Activated T-cell treated with anti-CD3 and anti-CD28 coated beads, Interleukin-2, amount 50 U/mL, for 1 hour (primary cell): ENCODE results near the gene CRHR2.

Experiments
- DNase-seq: peaks from one replicate; pipeline ENCODE4 v3.0.0-alpha.2; 2020

The CRHR2 gene

DNA sequence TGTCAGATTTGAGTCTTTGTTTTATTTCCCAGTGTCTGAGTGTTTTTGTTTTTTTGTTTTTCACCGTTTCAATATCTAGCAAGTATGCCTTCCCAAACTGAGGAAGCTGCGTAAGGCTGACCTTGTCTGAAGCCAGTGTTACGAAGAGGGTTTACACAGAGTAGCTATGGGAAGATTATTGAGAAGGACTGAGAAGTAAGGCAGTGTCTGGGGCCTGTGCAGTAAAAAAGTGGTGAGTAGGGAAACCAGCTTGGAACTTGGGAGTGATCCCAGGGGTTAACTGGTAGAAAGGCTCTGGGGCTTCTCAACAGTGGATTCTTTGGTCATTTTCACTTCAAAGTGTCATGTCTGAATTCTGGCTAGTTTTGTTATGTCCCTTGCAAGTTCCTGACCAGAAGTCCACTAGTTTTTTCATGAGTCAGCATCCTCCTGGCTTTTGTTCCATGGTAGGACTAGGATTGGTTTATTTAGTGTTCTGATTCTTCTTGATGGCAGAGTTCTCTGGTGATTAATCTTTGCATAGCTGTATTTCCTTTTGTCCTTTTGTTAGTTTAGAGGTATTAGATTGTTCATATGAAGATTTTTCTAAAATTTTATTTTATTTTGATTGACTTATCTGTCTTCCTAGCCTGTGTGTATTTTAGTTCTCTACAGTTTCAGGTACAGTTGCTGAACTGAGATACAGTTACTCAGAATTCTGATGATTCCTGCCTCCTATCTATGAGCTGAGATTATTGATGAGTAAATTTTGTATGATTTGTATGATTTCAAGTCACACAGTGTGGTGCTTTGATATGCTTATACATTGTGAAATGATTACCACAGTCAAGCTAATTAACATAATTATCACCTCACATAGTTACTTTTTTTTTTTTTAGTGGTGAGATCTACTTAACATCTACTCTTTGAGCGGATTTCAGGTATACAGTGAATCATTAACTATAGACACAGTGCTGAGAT, 68.6 kb downstream of the CRHR2 start:
- DNase-seq: no peak

DNA sequence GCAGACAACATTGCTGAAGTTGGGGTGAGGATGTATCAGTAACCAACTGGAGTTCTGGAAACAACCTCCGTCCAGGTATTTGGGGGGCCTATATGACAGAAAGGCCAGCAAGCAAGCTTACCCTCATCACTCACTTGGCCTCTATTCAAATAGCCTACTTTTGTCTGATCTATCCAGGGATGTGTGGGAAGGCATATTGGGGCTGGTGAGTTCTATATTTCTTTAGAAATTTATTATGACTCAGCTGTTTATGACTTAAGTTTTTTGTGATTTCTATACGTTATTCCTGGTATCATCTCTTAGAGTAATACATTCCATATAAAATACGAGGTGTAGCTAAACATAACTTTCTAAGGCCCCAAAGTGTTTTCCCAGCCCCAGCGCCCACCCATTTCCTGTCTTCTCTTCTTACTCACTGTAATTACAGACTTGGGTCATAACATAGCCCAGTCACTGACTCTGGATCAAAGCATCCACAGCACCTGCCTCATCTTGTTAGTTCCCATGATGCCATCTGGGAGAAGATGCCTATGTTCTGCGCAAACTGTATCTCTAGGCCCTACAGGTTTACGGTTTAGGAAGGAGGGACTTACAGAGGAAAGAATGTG, 69.5 kb downstream of the CRHR2 start:
- DNase-seq: no peak

DNA sequence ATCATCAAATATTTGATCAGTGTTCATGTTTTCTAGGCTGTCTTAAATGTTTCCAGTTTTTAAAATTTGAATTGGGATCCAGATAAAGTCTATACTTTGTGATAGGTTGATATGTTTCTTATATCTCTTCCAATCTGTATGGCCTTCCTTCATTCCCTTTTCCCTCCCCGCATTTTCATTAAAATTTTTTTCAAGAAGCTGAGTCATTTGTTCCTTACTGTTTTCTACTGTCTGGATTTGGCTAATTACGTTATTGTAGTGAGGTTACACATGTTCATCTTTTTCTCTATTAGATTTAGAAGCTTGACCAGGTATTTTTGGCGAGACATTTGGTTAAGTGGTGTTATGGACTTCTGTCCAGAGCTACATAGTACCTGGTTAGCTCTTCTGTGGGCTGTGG, 76.4 kb downstream of the CRHR2 start:
- no peak for DNase-seq

DNA sequence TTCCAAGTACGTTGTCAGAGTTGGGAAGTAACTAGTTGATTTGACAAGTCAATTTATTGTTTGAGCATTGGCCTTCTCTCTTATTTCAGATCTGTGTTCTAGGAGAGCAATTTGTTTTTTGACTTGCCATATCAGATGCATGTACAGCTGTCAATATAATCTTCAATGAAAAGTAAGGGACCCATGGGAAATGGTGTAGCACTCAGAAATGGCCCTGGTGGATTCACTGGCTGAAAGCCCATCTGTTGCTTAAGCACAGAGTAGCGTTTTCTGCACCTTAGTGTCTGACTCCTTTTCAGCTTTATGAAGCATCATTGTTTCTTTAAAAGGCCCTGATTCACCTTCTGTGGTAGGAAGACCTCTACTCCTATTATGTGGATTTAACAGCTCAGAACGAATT, 77.4 kb downstream of the CRHR2 start:
- DNase-seq: no peak
